T-helper 2 cell treated with Interferon-gamma antibody and Interleukin-4, amounts not matched to agents 100 ng/mL and 5 ng/mL, for 36 hours (primary cell): ENCODE measurements around the gene PPP1R2B. TPM values are rescaled to one million over a fixed set of nuclear protein-coding genes. Genes with fewer than 3 reads are reported as not detected.
"Not testable (repeated sequence)": the region's sequence is repeated elsewhere in the genome, so short reads cannot be mapped to it uniquely, and the experiment has no call there.

Source experiments
- intact Hi-C: fragments of 100-400 bp; cut with micrococcal nuclease; formaldehyde crosslinking; loops from one replicate; pipeline ENCODE4 v1.15.1; 2023
- total RNA-seq: library from RNA; stranded (reverse); gene quantifications from 2 replicates; pipeline ENCODE4 v1.2.3, GENCODE V29; 2022

The PPP1R2B gene
- 0.43 and 0.57 TPM in 2 replicates for total RNA-seq

DNA sequence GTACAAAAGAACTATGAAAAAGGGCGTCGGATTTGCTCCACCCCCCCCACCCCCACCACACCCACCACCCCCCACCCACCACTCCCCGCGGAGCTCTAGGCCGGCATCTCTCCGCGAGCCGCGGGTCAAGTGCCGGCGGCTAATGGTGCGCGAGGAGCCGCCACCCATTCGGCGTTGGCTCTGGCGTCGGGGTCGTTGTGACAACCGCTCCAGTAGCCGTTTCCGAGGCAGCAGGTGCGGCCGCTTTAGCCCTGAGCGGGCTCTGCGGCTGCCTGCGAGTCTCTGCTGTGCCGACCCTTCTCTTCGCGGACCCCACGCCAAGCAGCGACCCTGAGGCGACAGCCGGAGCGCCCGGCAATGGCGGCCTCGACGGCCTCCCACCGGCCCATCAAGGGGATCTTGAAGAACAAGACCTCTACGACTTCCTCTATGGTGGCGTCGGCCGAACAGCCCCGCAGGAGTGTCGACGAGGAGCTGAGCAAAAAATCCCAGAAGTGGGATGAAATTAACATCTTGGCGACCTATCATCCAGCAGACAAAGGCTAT, at the start of gene PPP1R2B:
Gene PPP1R2B (plus strand): TSS at position 90 of the 546 bp plus-strand sequence. CDS start 268 bp downstream, at position 358.
- intact Hi-C loops: no loop called here

DNA sequence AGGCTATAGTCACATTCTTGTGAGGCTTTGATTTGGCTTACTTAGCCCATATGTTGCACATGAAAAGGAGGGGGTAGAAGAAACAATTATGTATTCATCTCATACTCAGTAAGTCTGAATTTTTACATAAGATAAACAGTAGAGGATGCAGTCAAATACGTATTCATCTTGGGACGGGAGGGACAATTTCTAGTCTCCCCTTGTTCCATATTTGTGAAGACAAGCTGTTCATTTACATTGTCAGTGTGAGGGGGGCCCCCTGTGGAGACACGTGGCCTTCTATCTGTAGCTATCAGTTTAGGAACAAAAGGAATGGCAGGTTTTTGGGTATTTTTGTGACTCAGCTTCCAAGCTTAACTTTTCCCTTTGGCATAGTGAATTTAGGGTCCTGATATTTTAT, 49.2 kb upstream of the PPP1R2B start:
- intact Hi-C loops: no loop called here

DNA sequence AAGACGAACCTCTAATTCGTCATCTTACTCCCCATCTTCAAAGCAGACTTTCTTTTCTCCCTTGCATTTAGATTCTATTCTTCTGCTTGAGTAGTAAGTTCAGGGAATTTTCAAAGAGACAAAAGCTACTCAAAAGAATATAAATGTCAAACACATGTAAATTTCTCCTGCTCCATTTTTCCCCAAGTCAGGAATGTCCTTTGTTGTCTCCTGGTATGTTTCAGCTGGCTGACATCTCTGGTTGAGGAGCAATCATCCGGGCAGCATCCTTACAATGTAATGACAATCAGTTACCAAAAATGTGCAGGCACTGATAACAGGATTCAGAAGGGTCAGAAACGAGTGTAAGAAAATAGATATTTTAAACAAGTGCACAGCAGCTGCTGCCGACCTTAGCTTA, 47.6 kb upstream of the PPP1R2B start:
- intact Hi-C loops: no loop called here

DNA sequence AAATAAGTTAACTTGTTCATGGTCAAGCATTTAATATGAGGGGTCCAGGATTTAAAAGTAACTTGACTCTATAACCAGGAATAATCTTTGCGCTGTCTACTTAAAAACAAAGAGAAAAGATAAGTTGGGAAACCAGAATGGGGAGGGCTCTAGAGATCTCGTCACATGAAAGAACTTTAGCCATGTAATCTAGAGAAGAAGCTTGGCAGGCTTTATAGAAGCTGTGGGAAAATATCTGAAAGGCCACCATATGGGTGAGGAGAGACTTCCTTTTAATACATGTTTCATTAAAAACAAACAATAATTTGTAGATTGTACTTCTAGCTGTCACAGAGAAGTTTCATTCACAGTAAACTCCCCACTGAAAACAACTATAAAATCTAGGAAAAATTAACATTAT, 46.7 kb upstream of the PPP1R2B start:
- intact Hi-C loops: no loop called here

DNA sequence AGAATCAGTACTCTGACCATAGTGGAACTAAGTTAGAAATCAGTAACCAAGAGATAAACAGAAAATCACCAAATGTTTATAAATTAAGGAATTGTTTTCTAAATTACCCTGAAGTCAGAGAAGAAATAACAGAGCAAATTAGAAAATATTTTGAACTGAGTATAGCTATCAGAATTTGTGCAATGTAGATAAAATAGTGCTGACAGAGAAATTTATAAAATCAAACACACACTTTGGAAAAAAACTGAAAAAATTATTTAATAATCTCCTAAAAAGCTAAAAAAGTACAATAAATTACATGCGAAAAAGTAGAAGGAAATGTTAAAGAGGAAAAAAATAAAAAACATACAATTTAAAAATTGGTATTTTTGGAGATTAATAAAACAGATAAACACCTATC, 37.1 kb upstream of the PPP1R2B start:
- intact Hi-C loops: no loop called here

DNA sequence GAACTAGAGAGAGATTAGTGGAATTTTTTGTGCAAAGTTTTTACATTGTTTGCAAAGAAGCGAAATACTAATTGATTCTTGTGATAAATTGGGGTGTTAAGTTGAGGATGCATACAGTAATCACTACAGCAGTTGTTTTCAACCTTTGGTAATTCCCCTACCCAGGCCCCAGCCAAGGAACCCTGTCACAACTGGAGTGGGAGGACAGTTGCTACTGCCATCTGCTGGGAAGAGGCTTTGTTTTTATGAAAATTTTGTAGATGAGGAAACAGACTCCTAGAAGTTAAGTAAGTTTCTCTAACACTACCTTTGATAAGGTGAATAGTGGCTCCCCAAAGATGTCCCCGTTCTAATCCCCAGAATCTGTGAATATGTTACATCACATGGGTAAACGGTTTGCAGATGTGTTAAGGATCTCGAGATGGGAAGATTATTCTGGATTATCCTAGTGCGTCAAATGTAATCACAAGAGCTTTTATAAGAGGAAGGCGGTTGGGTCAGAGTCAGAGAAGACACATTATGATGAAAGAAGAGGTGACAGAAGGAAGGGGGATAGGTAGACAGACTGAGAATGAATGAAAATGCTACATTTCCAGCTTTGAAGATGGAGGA, 34.0 kb upstream of the PPP1R2B start:
- intact Hi-C loops: no loop called here

DNA sequence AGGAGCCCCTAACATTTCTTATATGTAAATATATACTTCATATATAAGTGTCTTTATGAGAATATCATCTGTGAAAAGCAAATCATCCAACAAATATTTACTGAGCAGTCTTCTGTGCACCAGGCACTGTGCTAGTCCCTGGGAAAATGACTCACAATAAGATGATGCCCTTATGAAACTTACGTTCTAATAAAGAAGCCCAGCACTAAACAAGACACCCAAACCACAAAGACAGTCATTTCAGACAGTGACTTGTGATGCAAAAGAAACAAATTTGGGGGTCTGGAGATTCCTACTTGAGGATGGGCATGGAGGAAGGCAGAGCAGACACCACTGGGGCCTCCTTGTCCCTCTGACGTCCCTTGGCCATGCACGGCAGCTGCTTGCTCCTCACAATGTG, 30.6 kb upstream of the PPP1R2B start:
- intact Hi-C loops: no loop called here

DNA sequence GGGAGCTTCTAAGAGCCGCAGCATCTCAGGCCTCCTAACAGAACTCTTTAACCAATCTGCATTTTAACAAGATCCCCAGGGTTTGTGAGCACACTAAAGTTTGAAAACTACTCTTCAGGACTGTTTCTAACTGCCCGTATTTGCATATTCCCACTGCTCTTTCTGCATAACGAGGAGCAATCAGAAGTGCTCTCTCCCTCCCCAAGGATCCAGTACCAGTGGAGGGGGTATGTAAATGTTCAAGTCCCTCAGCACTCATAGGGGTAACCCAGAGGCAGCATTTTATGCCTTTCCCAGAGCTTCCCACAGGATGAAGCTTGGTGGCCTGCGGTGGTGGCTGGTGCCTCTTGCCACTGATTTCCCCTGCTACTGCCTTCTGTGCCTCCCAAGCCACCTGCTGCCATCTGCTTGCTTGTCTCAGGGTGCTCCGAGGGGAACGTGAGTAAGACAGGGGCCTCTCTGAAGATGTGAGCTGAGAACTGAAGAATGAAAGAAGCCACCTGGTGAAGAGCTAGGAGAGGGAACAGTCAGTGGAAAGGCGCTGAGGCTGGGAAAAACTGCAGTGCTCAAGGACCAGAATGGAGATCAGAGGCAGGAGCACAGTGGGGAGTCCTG, 30.0 kb upstream of the PPP1R2B start:
- intact Hi-C loops: loop anchor here (10.0 kb wide), 1 partner anchor 875 kb away; no protein-coding TSS in a partner anchor

DNA sequence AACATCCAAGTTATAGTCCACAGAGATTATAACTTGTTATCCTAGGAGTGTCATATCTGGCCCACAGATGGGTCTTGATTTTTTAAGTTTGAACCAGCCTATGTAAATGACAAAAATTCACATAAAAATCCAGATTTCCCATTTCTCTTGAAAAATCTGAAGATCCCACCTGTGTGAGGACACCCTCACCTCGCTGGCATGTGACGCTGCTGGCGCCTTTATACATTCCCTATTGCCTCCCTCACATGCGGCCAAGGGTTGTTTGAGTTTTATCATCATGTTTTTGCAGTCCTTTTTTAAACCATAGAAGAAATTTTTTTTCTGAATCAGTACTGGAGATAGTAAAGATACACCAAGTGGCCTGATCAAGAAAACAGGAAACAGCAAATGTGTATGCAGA, 25.9 kb upstream of the PPP1R2B start:
- intact Hi-C loops: loop anchor here (10.0 kb wide), 1 partner anchor 879 kb away; no protein-coding TSS in a partner anchor

DNA sequence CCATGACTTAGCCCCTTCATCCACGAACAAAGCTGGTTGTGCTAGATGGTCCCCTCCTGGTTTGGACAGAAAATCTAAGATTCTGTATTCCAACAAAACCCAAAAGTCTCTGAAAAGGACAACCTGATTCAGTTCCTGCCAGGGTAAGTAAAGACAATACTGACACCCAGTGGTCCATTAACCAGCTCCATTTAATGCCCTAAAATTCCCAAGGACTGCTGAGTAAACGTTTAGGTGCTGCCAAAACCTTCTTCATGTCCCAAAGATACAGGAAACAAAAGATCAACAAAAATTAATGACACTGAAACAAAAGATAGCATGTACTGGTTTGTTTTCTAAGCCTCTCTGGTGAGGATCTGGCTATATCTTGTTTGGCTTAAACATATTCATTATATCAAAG, 25.3 kb upstream of the PPP1R2B start:
- intact Hi-C loops: loop anchor here (10.0 kb wide), 1 partner anchor 880 kb away; no protein-coding TSS in a partner anchor

DNA sequence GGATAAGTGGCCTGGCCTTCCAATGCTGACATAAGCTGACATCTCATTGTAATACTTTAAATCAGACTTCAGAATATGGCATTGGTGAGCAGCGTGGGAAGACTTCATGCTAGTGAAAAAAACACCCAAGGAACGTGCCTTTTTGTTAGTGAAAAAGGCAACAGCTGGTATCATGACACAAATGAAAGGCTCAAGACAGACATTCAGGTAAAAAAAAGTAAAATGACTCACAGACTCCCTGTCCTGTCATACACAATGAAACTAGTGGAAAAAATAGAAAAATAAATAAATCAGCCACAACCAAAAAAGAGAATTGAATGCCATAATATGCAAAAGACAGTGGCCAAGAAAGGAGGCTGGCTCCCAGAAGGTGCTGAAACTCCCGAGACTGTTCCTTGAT, 24.4 kb upstream of the PPP1R2B start:
- intact Hi-C loops: loop anchor here (10.0 kb wide), 1 partner anchor 881 kb away; no protein-coding TSS in a partner anchor

DNA sequence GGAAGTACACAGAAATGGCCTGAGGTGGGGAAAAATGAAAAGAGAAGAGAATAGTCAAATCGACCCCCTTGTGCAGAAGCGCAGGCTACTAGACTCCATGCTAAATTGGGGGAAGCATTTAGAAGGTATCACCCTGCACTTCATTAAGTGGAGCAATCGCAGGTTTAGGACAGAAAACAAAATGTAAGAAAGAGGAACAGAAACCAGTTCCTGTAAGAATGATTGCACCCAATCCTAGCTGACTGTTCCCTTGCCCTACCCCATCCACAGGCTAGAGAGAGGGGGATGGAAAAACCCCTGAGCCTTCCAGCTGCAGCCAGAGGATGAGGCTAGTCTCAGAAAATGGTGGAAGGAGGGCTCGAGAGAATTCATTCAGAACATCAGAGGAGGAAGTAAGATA, 23.9 kb upstream of the PPP1R2B start:
- intact Hi-C loops: loop anchor here (10.0 kb wide), 1 partner anchor 881 kb away; no protein-coding TSS in a partner anchor

DNA sequence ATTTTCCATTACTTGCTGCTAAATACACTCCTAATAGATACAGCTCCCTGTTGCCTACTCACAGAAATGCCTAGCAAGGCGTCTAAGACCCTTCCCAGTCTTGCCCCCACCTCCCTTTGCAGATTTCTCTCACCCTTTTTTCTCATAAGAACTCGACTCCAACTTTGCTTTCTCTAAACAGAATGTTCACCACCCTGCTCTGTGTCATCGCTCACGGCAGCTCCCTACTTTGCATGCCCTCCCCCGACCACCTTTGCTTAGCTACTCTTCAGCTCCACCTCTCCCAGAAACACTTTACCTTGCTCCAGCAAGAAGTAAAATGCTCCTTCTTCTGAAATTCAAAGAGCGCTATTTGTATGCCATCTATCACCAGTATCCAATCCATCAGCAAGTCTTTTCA, 15.2 kb upstream of the PPP1R2B start:
- intact Hi-C loops: loop anchor here (10.0 kb wide), 1 partner anchor 300 kb away; no protein-coding TSS in a partner anchor

DNA sequence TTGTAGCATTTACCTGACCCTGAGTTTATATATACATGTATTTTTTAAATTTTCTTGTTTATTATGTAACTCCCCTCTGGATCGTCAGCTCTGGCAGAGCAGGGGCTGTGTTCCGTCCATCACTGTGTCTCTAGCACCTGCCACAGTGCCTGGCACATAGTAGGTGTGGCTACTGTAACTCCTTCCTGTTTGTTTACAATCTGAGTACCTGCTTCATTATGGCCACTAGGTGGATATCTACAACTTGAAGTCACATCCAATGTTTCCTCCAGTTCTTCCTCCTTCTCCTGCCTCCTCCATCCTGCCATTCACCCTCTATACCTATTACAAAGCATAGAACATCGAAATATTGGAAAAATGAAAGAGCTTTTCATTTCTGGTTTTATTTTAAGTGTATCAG, 14.2 kb upstream of the PPP1R2B start:
- intact Hi-C loops: loop anchor here (1.0 to 10.0 kb wide), 2 partner anchors 98 to 299 kb away; no protein-coding TSS in a partner anchor

DNA sequence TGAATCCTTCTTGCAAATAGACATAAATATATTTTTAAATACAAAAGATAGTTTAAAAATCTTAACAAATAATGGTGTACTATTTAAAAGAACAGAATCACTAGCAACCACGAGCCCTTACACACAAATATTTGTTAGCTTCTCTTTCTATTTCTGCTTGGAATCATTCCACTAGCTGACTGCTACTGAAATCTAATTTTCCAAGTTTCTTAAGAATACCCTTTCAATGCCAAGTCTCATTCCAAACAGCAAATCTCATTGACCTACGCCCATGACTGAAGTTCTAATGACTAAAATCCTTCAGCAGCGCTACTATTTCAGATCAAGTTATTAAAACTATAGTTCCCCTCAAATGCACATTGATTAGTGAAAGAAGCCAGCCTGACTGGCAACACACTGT, 13.2 kb upstream of the PPP1R2B start:
- intact Hi-C loops: loop anchor here (1.0 to 10.0 kb wide), 2 partner anchors 97 to 298 kb away; no protein-coding TSS in a partner anchor

DNA sequence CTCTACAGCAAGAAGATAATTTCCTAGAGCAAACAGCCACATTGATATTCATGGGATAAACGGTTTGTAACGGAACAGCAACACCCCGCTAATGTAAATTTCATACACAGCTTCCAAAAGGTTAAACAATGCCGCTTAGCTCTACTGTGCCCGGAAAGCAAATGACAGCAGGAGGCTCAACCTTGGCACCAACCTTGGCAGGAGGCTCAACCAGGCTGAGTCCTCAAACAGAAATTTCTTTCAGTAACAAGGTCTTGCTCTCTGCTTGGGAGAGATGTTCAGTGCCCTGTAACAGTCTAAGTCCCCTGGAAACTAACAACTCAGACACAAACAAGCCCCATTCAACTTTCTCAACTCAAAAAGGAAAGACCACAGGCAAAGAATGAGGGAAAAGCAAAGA, 11.1 kb upstream of the PPP1R2B start:
- intact Hi-C loops: loop anchor here (10.0 kb wide), 1 partner anchor 296 kb away; no protein-coding TSS in a partner anchor

DNA sequence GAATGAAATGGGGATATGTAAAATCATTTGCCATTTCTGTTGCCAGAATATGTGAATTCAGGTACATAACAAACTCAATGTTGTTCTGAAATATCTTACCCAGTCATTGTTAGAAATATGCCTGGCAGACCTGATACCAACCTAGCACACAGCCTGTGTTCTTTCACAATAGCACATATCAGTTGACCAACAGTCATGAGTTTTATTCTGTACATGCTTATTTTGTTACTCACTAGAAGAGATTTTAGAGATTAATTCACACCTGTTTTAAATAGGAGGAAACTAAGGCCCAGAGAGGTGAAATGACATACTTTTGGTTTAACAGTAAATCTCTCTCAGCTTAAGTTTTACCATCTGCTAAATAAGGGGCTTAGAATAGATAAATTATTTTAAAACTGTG, 8.4 kb upstream of the PPP1R2B start:
- intact Hi-C loops: no loop called here

DNA sequence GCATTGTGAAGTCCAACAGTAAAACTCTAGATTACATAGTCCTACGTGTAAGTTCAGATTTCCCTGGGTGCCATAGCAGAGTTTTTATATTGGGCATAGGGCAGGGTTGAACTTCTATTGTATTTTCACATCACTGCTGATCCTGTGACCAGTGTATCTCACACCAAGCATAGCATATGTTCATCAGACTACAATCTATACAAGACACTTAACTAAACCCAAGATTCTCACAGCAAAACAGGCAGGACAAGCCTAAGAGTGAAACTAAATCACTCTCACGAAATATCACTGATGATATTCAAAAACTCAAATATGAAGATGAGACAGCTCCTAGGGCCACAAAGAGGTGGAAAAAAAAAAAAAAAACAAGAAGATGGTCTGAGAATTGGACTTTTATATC, 3.2 kb upstream of the PPP1R2B start:
- intact Hi-C loops: no loop called here

DNA sequence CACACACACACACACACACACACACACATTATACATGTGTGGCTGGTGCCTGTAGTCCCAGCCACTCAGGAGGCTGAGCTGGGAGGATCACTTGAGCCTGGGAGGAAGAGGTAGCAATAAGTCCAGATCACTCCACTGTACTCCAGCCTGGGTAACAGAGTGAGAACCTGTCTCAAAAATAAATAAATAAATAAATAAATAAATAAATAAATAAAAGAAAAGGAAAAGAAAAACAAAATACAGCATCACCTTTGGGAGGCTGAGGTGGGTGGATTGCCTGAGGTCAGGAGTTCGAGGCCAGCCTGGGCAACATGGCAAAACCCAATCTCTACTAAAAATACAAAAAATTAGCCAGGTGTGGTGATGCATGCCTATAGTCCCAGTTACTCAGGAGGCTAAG, 1.6 kb upstream of the PPP1R2B start:
- intact Hi-C loops: not testable (repeated sequence)

DNA sequence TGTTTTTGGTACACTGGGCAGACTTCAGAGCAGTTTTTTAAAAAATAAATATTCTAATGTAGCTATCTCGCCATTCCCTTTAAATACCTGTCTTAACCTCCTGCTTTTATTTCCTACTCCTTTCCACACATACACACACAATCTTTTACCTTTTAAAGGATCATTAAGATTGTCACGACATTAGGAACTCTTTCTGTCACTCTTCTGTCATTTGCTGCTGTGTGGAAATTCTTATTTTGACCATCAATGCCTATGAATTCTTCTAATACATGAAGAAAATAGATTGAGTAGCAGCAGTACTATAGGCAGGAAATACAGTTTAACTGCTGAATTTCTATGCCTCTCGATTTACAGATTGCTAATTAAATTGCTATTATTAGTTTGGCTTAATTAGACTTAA, 1.8 kb downstream of the PPP1R2B start:
- intact Hi-C loops: no loop called here

DNA sequence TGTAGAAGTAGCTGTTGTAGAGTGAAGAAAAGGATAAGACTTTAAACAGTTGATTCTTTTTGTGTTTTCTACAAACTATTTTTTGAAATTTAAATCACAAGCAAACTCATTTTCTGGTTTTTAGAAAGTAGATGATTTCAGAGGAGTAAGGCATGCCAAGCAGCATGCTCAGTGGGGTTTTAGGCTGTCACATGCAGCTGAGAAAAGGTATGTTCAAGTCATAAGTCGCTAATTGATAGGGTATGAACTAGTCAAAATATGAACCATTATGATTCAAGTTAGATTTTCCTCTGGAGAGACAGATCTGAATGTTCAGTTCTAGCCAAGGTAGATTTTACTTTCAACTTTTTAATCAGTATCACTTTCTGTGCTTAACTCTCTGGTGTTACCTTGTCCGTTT, 3.0 kb downstream of the PPP1R2B start:
- intact Hi-C loops: not testable (repeated sequence)

DNA sequence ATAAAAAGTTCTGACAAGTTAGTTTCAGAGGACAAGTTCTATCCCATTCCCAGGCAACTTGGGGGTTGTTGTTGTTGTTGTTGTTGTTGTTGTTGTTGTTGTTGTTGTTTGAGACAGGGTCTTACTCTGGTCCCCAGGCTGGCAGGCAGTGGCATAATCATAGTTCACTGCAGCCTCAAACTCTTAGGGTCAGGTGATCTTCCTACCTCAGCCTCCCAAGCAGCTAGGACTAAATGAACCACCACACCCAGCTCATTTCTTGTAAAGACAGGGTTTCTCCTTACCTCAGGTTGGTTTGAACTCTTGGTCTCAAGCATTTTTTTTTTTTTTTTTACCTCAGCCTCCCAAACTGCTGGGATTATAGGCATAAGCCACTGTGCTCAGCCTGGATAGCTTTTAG, 15.3 kb downstream of the PPP1R2B start:
- intact Hi-C loops: no loop called here

DNA sequence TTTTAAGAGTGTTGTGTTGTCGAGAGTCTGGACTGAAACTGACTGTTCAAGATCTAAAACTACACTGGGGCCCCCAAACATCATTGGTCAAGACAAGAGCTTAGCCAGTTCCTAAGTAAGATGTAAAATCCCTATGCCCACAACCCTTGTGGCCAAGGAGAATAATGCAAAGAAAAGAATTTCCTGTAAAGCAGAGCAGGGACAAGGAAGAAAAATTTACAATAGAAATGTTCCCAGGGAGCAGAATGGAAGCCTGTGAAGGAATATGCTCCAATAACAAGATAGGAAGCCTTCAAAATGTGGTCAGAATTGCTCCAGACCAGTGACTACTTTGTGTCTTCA, 20.4 kb downstream of the PPP1R2B start:
- intact Hi-C loops: no loop called here
